Hepatocyte (in vitro differentiated cells): ENCODE results near the gene MAT2B. TPM values are rescaled to one million over a fixed set of nuclear protein-coding genes. Genes with fewer than 3 reads are reported as not detected.

ENCODE experiments used
- DNase-seq: peaks from one replicate; pipeline ENCODE4 v3.0.0-alpha.2; 2016; ENCODE audit warnings: low spot score
- H2AFZ ChIP-seq: fragments of 200-600 bp; sonication (generic); 2 replicates; pipeline ENCODE4 v1.6.0; 2016; ENCODE audit warnings: antibody characterized with exemption, mild to moderate bottlenecking
- H3K27ac ChIP-seq: fragments of 200-600 bp; sonication (generic); 2 replicates; pipeline ENCODE4 v1.5.1; 2016; ENCODE audit warnings: mild to moderate bottlenecking
- H3K27me3 ChIP-seq: fragments of 200-600 bp; sonication (generic); 2 replicates; pipeline ENCODE4 v1.6.1; 2016
- H3K36me3 ChIP-seq: fragments of 200-600 bp; sonication (generic); replicated peaks from 2 replicates; pipeline ENCODE4 v1.5.1; 2016; ENCODE audit warnings: low read depth; ENCODE audit not compliant: insufficient read depth
- H3K4me1 ChIP-seq: fragments of 200-600 bp; sonication (generic); 2 replicates; pipeline ENCODE4 v1.5.1; 2016; ENCODE audit warnings: mild to moderate bottlenecking, moderate library complexity; ENCODE audit not compliant: insufficient read depth
- H3K4me2 ChIP-seq: fragments of 200-600 bp; sonication (generic); 2 replicates; pipeline ENCODE4 v1.6.0; 2016
- H3K4me3 ChIP-seq: fragments of 200-600 bp; sonication (generic); 2 replicates; pipeline ENCODE4 v1.5.1; 2016; ENCODE audit warnings: mild to moderate bottlenecking
- H3K79me2 ChIP-seq: fragments of 200-600 bp; sonication (generic); 2 replicates; pipeline ENCODE4 v1.6.0; 2017; ENCODE audit warnings: mild to moderate bottlenecking
- H3K9me2 ChIP-seq: fragments of 200-600 bp; sonication (generic); replicated peaks from 2 replicates; pipeline ENCODE4 v1.6.0; 2017; ENCODE audit warnings: mild to moderate bottlenecking; ENCODE audit not compliant: insufficient read depth
- H3K9me3 ChIP-seq: fragments of 200-600 bp; sonication (generic); 2 replicates; pipeline ENCODE4 v1.5.1; 2016; ENCODE audit warnings: low read depth, mild to moderate bottlenecking
- H4K20me1 ChIP-seq: fragments of 200-600 bp; sonication (generic); 2 replicates; pipeline ENCODE4 v1.6.0; 2016; ENCODE audit warnings: mild to moderate bottlenecking; ENCODE audit not compliant: insufficient read depth, poor library complexity, severe bottlenecking
- CTCF ChIP-seq: fragments of 200-600 bp; sonication (generic); IDR thresholded peaks from 2 replicates; pipeline ENCODE4 v1.5.1; 2016; ENCODE audit warnings: antibody characterized with exemption, mild to moderate bottlenecking; ENCODE audit not compliant: poor library complexity
- EZH2 ChIP-seq: fragments of 200-600 bp; sonication (generic); IDR thresholded peaks from 2 replicates; pipeline ENCODE4 v1.6.1; 2016; ENCODE audit warnings: antibody characterized with exemption, mild to moderate bottlenecking, borderline replicate concordance
- EZH2phosphoT487 ChIP-seq: fragments of 200-600 bp; sonication (generic); IDR thresholded peaks from one replicate; pipeline ENCODE4 v1.6.1; 2018; ENCODE audit warnings: antibody characterized with exemption, mild to moderate bottlenecking, low read depth, moderate library complexity; ENCODE audit not compliant: unreplicated experiment, severe bottlenecking
- whole genome bisulfite sequencing: methylation state at CpG from one replicate; pipeline ENCODE4 v1.1.6; 2016; ENCODE audit warnings: low lambda C conversion rate; ENCODE audit errors: missing lambda C conversion rate; 5-methylcytosine and 5-hydroxymethylcytosine counted together
- polyA plus RNA-seq: library from polyadenylated mRNA; unstranded; fragments of >200 nt; fragmentation: Nextera tagmentation; extraction: Ambion mirVana; gene quantifications from 2 replicates; pipeline ENCODE4 v1.2.1, GENCODE V29; 2016
- total RNA-seq: library from RNA; depleted of rRNA; stranded (reverse); fragments of >200 nt; gene quantifications from 2 replicates; pipeline ENCODE4 v1.2.3, GENCODE V29; 2014

MAT2B gene
- total and polyA plus RNA-seq, 2 experiments from 2014 or later = 65.4 to 73.8 TPM

- no peaks in the 10 kb centered on the region for H3K27me3 ChIP-seq
- H3K36me3 ChIP-seq = no peaks in the 10 kb centered on the region
- no peaks in the 10 kb centered on the region for H3K9me3 ChIP-seq
- TF ChIP-seq CTCF (no peak), EZH2phosphoT487 (no peak), EZH2 (no peak)
- no peak overlapping the region for H3K4me2 ChIP-seq
- WGBS = 95% methylated on average over 5 of the region's 5 CpGs
- no peak overlapping the region for H3K27ac ChIP-seq
- H2AFZ ChIP-seq = no peak overlapping the region
- H3K4me3 ChIP-seq = no peak overlapping the region
- DNase-seq = no peak
- H4K20me1 ChIP-seq = peaks cover 48% of the 10 kb centered on the region
- H3K9me2 ChIP-seq = no peaks in the 10 kb centered on the region
- H3K79me2 ChIP-seq = peaks cover 84% of the 10 kb centered on the region
- peaks cover 11% of the 10 kb centered on the region for H3K4me1 ChIP-seq
Measured at GRCh38 chr5:163512526-163512925, 7.1 kb downstream of the MAT2B start.

- no peaks in the 10 kb centered on the region for H3K4me1 ChIP-seq
- H2AFZ ChIP-seq = no peak overlapping the region
- TF ChIP-seq EZH2 = no peak
- no peak for TF ChIP-seq CTCF
- TF ChIP-seq EZH2phosphoT487 = no peak
- no peaks in the 10 kb centered on the region for H4K20me1 ChIP-seq
- DNase-seq = no peak
- 67% methylated on average over 1 of the region's 1 CpG for WGBS
- H3K4me2 ChIP-seq = no peak overlapping the region
- H3K27me3 ChIP-seq = no peaks in the 10 kb centered on the region
- H3K27ac ChIP-seq = no peak overlapping the region
- no peaks in the 10 kb centered on the region for H3K79me2 ChIP-seq
- H3K4me3 ChIP-seq = no peak overlapping the region
- no peaks in the 10 kb centered on the region for H3K9me3 ChIP-seq
- H3K9me2 ChIP-seq = no peaks in the 10 kb centered on the region
- H3K36me3 ChIP-seq = no peaks in the 10 kb centered on the region
Measured at GRCh38 chr5:163525096-163525495, 19.7 kb downstream of the MAT2B start.

GRCh38 chr5:163529698-163530097 is 24.3 kb downstream of the MAT2B start:
- peaks cover 11% of the 10 kb centered on the region for H3K4me1 ChIP-seq
- no peaks in the 10 kb centered on the region for H3K9me3 ChIP-seq
- no peak overlapping the region for H3K27ac ChIP-seq
- H3K27me3 ChIP-seq = no peaks in the 10 kb centered on the region
- H2AFZ ChIP-seq = no peak overlapping the region
- DNase-seq = no peak
- H3K4me2 ChIP-seq = no peak overlapping the region
- H3K36me3 ChIP-seq = no peaks in the 10 kb centered on the region
- 94% methylated on average over 5 of the region's 5 CpGs for WGBS
- no peaks in the 10 kb centered on the region for H3K9me2 ChIP-seq
- H3K4me3 ChIP-seq = no peak overlapping the region
- TF ChIP-seq CTCF (no peak), EZH2phosphoT487 (no peak), EZH2 (no peak)
- H4K20me1 ChIP-seq = no peaks in the 10 kb centered on the region
- no peaks in the 10 kb centered on the region for H3K79me2 ChIP-seq

- H3K4me1 ChIP-seq = peaks cover 11% of the 10 kb centered on the region
- H3K9me3 ChIP-seq = no peaks in the 10 kb centered on the region
- H4K20me1 ChIP-seq = no peaks in the 10 kb centered on the region
- no peaks in the 10 kb centered on the region for H3K27me3 ChIP-seq
- no peak overlapping the region for H3K27ac ChIP-seq
- no peaks in the 10 kb centered on the region for H3K9me2 ChIP-seq
- no peaks in the 10 kb centered on the region for H3K36me3 ChIP-seq
- H2AFZ ChIP-seq = no peak overlapping the region
- 37% methylated on average over 3 of the region's 3 CpGs for WGBS
- H3K4me3 ChIP-seq = no peak overlapping the region
- TF ChIP-seq EZH2 (no peak), CTCF (no peak), EZH2phosphoT487 (no peak)
- no peak overlapping the region for H3K4me2 ChIP-seq
- H3K79me2 ChIP-seq = no peaks in the 10 kb centered on the region
- no peak for DNase-seq
Measured at GRCh38 chr5:163531272-163531671, 25.9 kb downstream of the MAT2B start.
